H9 (cell line): ENCODE data around the gene NKIRAS2. TPM values are rescaled to one million over a fixed set of nuclear protein-coding genes. Genes with fewer than 3 reads are reported as not detected.

Source experiments
- DNase-seq: peaks from one replicate; pipeline ENCODE4 v3.0.0-alpha.2; 2017
- H2AFZ ChIP-seq: one replicate; pipeline ENCODE4 v1.6.1; 2013; ENCODE audit warnings: mild to moderate bottlenecking, low read length, control low read depth, moderate library complexity
- H2AK5ac ChIP-seq: 2 replicates; pipeline ENCODE4 v1.6.1; 2013; ENCODE audit warnings: low read length, control low read depth, mixed read lengths; ENCODE audit not compliant: insufficient read length
- H2BK120ac ChIP-seq: one replicate; pipeline ENCODE4 v1.6.1; 2013; ENCODE audit warnings: low read depth, mild to moderate bottlenecking, low read length, control low read depth, inconsistent platforms; ENCODE audit not compliant: poor library complexity, severe bottlenecking
- H2BK12ac ChIP-seq: 2 replicates; pipeline ENCODE4 v1.6.1; 2013; ENCODE audit warnings: low read length, control low read depth, mixed read lengths, low read depth; ENCODE audit not compliant: insufficient read length
- H2BK15ac ChIP-seq: 2 replicates; pipeline ENCODE4 v1.6.1; 2013; ENCODE audit warnings: low read depth, low read length, control low read depth
- H2BK20ac ChIP-seq: one replicate; pipeline ENCODE4 v1.6.1; 2013; ENCODE audit warnings: low read depth, mild to moderate bottlenecking, low read length, control low read depth, inconsistent platforms; ENCODE audit not compliant: poor library complexity, severe bottlenecking
- H2BK5ac ChIP-seq: 2 replicates; pipeline ENCODE4 v1.6.1; 2013; ENCODE audit warnings: low read length, control low read depth, mixed read lengths; ENCODE audit not compliant: insufficient read length
- H3K14ac ChIP-seq: 2 replicates; pipeline ENCODE4 v1.6.1; 2013; ENCODE audit warnings: low read length, control low read depth; ENCODE audit not compliant: insufficient read depth
- H3K18ac ChIP-seq: 2 replicates; pipeline ENCODE4 v1.6.1; 2013; ENCODE audit warnings: low read depth, mild to moderate bottlenecking, mixed read lengths, low read length, control low read depth; ENCODE audit not compliant: insufficient read length
- H3K23ac ChIP-seq: 2 replicates; pipeline ENCODE4 v1.6.1; 2013; ENCODE audit warnings: low read length, control low read depth, mixed read lengths, low read depth; ENCODE audit not compliant: insufficient read length
- H3K23me2 ChIP-seq: 2 replicates; pipeline ENCODE4 v1.6.1; 2013; ENCODE audit warnings: low read depth, mild to moderate bottlenecking, mixed read lengths, low read length, control low read depth; ENCODE audit not compliant: insufficient read length, poor library complexity, severe bottlenecking
- H3K27ac ChIP-seq: 2 replicates; pipeline ENCODE4 v1.5.1; 2013; ENCODE audit warnings: low read length, control low read depth, mixed read lengths, low read depth; ENCODE audit not compliant: insufficient read length
- H3K27me3 ChIP-seq: 2 replicates; pipeline ENCODE4 v1.6.1; 2013; ENCODE audit warnings: low read length, control low read depth, inconsistent platforms; ENCODE audit not compliant: insufficient read depth
- H3K4ac ChIP-seq: 2 replicates; pipeline ENCODE4 v1.6.1; 2013; ENCODE audit warnings: low read depth, mild to moderate bottlenecking, control low read depth, inconsistent platforms, low read length, moderate library complexity
- H3K4me1 ChIP-seq: 2 replicates; pipeline ENCODE4 v1.6.1; 2013; ENCODE audit warnings: low read length, control low read depth, inconsistent platforms; ENCODE audit not compliant: insufficient read depth
- H3K4me2 ChIP-seq: 2 replicates; pipeline ENCODE4 v1.6.1; 2013; ENCODE audit warnings: low read length, control low read depth, mixed read lengths; ENCODE audit not compliant: insufficient read length, insufficient read depth
- H3K56ac ChIP-seq: 2 replicates; pipeline ENCODE4 v1.6.1; 2013; ENCODE audit warnings: low read depth, mild to moderate bottlenecking, mixed read lengths, low read length, control low read depth; ENCODE audit not compliant: insufficient read length
- H3K79me1 ChIP-seq: 2 replicates; pipeline ENCODE4 v1.6.1; 2013; ENCODE audit warnings: low read depth, mild to moderate bottlenecking, moderate library complexity, low read length, control low read depth, inconsistent platforms; ENCODE audit not compliant: insufficient read depth, poor library complexity, severe bottlenecking
- H3K79me2 ChIP-seq: 2 replicates; pipeline ENCODE4 v1.6.1; 2013; ENCODE audit warnings: low read length, control low read depth, inconsistent platforms; ENCODE audit not compliant: insufficient read depth
- H3K9ac ChIP-seq: 2 replicates; pipeline ENCODE4 v1.6.1; 2013; ENCODE audit warnings: low read length, control low read depth, mixed read lengths; ENCODE audit not compliant: insufficient read length; ENCODE audit errors: extremely low read depth
- H3K9me3 ChIP-seq: one replicate; pipeline ENCODE4 v1.6.1; 2013; ENCODE audit warnings: low read depth, low read length, inconsistent platforms; ENCODE audit not compliant: control insufficient read depth
- H3T11ph ChIP-seq: one replicate; pipeline ENCODE4 v1.6.1; 2013; ENCODE audit warnings: mild to moderate bottlenecking, low read length, control low read depth, inconsistent platforms
- H4K20me1 ChIP-seq: one replicate; pipeline ENCODE4 v1.6.1; 2013; ENCODE audit not compliant: control insufficient read depth, insufficient read length, insufficient read depth
- H4K5ac ChIP-seq: 2 replicates; pipeline ENCODE4 v1.6.1; 2013; ENCODE audit warnings: low read depth, mild to moderate bottlenecking, mixed read lengths, low read length, control low read depth; ENCODE audit not compliant: insufficient read length
- H4K8ac ChIP-seq: replicated peaks from 2 replicates; pipeline ENCODE4 v1.6.1; 2013; ENCODE audit warnings: low read length, control low read depth, mixed read lengths, low read depth; ENCODE audit not compliant: insufficient read length
- H4K91ac ChIP-seq: 2 replicates; pipeline ENCODE4 v1.6.1; 2013; ENCODE audit warnings: low read depth, mild to moderate bottlenecking, moderate library complexity, mixed read lengths, low read length, control low read depth; ENCODE audit not compliant: insufficient read length
- H3K27ac Mint-ChIP-seq, 3 experiments: 2 replicates in 2 of 3; 3 replicates in 1 of 3; pipeline ENCODE4 v1.8.0; 2020 to 2021; ENCODE audit warnings: mixed read lengths in 3 of 3, mild to moderate bottlenecking in 1 of 3, moderate library complexity in 1 of 3
- H3K27me3 Mint-ChIP-seq: 2 replicates; pipeline ENCODE4 v1.8.0; 2021; ENCODE audit warnings: low read depth, mild to moderate bottlenecking, moderate library complexity, mixed read lengths
- H3K36me3 Mint-ChIP-seq, 3 experiments: 2 replicates in 2 of 3; 3 replicates in 1 of 3; pipeline ENCODE4 v1.8.0; 2020 to 2021; ENCODE audit warnings: low read depth in 3 of 3, mixed read lengths in 3 of 3; ENCODE audit not compliant: insufficient read depth in 1 of 3
- H3K4me1 Mint-ChIP-seq, 2 experiments: 2 replicates each; pipeline ENCODE4 v1.8.0; 2020; ENCODE audit warnings: mixed read lengths in 2 of 2
- H3K4me3 Mint-ChIP-seq, 2 experiments: 2 replicates in 1 of 2; 3 replicates in 1 of 2; pipeline ENCODE4 v1.8.0; 2020 to 2021; ENCODE audit warnings: mild to moderate bottlenecking in 2 of 2, mixed read lengths in 2 of 2, moderate library complexity in 1 of 2
- H3K9me3 Mint-ChIP-seq, 2 experiments: 2 replicates in 1 of 2; 3 replicates in 1 of 2; pipeline ENCODE4 v1.8.0; 2020; ENCODE audit warnings: mild to moderate bottlenecking in 2 of 2, mixed read lengths in 2 of 2, moderate library complexity in 1 of 2
- WGBS: extraction: QIAGEN DNeasy Blood & Tissue Kit; methylation state at CpG from one replicate; pipeline ENCODE4 v1.1.7; 2013; ENCODE audit warnings: missing lambda C conversion rate, low lambda C conversion rate, mixed read lengths; ENCODE audit not compliant: insufficient read length; ENCODE audit errors: extremely low coverage; 5-methylcytosine and 5-hydroxymethylcytosine counted together
- total RNA-seq: library from RNA; stranded (reverse); gene quantifications from 2 replicates; pipeline ENCODE4 v1.2.1, GENCODE V29; 2021
- TF ChIP-seq, protein P1 (sequence below): fragments of 200-600 bp; sonication (generic); conservative IDR thresholded peaks from 3 replicates; pipeline ENCODE4 v1.8.0; 2021; ENCODE audit warnings: antibody characterized with exemption, mild to moderate bottlenecking

The NKIRAS2 gene
- total RNA-seq, 1 experiment from 2014 or later, result 37.1 TPM

DNA sequence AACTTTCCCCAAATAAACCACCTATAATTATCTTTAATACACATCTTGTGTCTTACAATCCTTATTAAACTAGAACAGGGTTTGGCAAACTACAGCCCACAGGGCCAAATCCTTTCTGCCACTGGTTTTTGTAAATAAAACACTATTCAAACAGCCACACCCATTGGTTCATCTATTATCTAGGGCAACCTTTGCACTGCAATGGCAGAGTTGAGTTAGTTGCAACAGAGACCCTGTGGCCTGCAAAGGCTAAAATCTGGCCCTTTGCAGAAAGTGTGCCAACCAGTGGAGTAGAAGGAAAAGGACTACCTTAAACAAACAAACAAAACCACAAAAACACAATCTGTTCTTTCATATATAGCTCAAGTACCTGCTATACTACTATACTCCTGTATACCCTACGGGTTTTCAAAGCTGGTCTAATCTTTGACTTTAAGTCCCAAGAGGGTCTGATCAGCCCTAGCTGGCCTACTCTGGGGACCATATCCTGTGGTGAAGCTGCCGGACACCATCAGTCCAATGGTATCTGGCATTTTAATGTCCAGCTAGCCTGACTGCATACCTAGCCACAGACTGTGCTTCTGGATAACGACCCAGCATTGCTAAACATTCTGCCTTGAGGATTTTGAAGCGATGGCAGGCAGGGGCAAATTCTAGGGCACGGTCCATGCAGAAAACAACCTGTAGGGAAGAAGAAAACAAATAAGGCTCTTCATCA lies 30.0 kb upstream of the NKIRAS2 start:
- H2AFZ ChIP-seq, result no peak overlapping the region
- H3T11ph ChIP-seq, result no peak overlapping the region
- H2AK5ac ChIP-seq, result no peak overlapping the region
- no peaks in the 10 kb centered on the region for H3K9me3 ChIP-seq
- no peaks in the 10 kb centered on the region for H3K23me2 ChIP-seq
- H3K79me1 ChIP-seq, result no peaks in the 10 kb centered on the region
- no CpG with 5 or more reads among the region's 5 CpGs for WGBS
- H2BK20ac ChIP-seq, result no peak overlapping the region
- H3K4me3 Mint-ChIP-seq, result no peak overlapping the region
- H3K9me3 Mint-ChIP-seq, result no peaks in the 10 kb centered on the region
- H3K4me2 ChIP-seq, result no peak overlapping the region
- no peak overlapping the region for H3K9ac ChIP-seq
- no peak overlapping the region for H4K91ac ChIP-seq
- H2BK12ac ChIP-seq, result no peak overlapping the region
- H3K18ac ChIP-seq, result no peak overlapping the region
- no peak overlapping the region for H4K8ac ChIP-seq
- H3K27me3 ChIP-seq, result no peaks in the 10 kb centered on the region
- no peak overlapping the region for H3K14ac ChIP-seq
- no peak for DNase-seq
- H3K56ac ChIP-seq, result no peak overlapping the region
- H3K4me1 Mint-ChIP-seq, result no peaks in the 10 kb centered on the region
- H2BK5ac ChIP-seq, result no peak overlapping the region
- no peak overlapping the region for H3K27ac ChIP-seq
- no peaks in the 10 kb centered on the region for H3K4me1 ChIP-seq
- no peaks in the 10 kb centered on the region for H3K79me2 ChIP-seq
- no peak overlapping the region for H2BK120ac ChIP-seq
- H2BK15ac ChIP-seq, result no peak overlapping the region
- H3K23ac ChIP-seq, result no peak overlapping the region
- H4K20me1 ChIP-seq, result no peaks in the 10 kb centered on the region
- H4K5ac ChIP-seq, result no peak overlapping the region
- TF ChIP-seq, protein P1, sequence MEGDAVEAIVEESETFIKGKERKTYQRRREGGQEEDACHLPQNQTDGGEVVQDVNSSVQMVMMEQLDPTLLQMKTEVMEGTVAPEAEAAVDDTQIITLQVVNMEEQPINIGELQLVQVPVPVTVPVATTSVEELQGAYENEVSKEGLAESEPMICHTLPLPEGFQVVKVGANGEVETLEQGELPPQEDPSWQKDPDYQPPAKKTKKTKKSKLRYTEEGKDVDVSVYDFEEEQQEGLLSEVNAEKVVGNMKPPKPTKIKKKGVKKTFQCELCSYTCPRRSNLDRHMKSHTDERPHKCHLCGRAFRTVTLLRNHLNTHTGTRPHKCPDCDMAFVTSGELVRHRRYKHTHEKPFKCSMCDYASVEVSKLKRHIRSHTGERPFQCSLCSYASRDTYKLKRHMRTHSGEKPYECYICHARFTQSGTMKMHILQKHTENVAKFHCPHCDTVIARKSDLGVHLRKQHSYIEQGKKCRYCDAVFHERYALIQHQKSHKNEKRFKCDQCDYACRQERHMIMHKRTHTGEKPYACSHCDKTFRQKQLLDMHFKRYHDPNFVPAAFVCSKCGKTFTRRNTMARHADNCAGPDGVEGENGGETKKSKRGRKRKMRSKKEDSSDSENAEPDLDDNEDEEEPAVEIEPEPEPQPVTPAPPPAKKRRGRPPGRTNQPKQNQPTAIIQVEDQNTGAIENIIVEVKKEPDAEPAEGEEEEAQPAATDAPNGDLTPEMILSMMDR, result no peak
- no peak overlapping the region for H3K4ac ChIP-seq
- H3K36me3 Mint-ChIP-seq, result peaks cover 55 to 95% (median 93%) of the 10 kb centered on the region in 3 experiments
- H3K27ac Mint-ChIP-seq, result no peak overlapping the region
- no peaks in the 10 kb centered on the region for H3K27me3 Mint-ChIP-seq
